ENCODE results near the gene INPP5F. TPM values are rescaled to one million over a fixed set of nuclear protein-coding genes. Genes with fewer than 3 reads are reported as not detected.

Gene INPP5F
- total and polyA plus RNA-seq, 9 of the 15 experiments (the other 6 are each of a cell fraction or from before 2014, with no cell fraction given), result 1.6 to 7.3 (median 6.0) TPM

DNA sequence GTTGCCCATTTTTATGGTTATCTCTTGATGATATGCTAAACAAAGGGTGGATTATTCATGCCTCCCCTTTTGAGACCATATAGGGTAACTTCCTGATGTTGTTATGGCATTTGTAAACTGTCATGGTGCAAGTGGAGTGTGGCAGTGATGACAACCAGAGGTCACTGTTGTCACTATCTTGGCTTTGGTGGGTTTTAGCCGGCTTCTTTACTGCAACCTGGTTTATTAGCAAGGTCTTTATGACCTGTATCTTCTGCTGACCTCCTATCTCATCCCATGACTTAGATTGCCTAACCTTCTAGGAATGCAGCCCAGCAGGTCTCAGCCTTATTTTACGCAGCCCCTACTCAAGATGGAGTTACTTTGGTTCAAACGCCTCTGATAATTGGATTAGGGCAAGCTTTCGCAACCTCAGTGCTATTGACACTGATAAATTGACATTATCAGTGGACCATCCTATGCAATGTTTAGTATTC lies 37.8 kb upstream of the INPP5F start (continued):
- TF ChIP-seq, protein P1, sequence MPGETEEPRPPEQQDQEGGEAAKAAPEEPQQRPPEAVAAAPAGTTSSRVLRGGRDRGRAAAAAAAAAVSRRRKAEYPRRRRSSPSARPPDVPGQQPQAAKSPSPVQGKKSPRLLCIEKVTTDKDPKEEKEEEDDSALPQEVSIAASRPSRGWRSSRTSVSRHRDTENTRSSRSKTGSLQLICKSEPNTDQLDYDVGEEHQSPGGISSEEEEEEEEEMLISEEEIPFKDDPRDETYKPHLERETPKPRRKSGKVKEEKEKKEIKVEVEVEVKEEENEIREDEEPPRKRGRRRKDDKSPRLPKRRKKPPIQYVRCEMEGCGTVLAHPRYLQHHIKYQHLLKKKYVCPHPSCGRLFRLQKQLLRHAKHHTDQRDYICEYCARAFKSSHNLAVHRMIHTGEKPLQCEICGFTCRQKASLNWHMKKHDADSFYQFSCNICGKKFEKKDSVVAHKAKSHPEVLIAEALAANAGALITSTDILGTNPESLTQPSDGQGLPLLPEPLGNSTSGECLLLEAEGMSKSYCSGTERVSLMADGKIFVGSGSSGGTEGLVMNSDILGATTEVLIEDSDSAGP (CRISPR knock-in tag; IDR thresholded peaks at IDR 0.05), result no peak
- TF ChIP-seq TBP (optimal IDR thresholded peaks at IDR 0.05; ENCODE audit: low read depth, low read length), result no peak
- TF ChIP-seq ID3 (CRISPR knock-in tag; IDR thresholded peaks at IDR 0.05), result no peak
- TF ChIP-seq ID3 (tag; IDR thresholded peaks at IDR 0.05), result peak; percentile 98
- peak; percentile 90 for TF ChIP-seq PTRF (tag; IDR thresholded peaks at IDR 0.05)
- TF ChIP-seq SMARCA4 (IDR thresholded peaks at IDR 0.05), result no peak
- peak; percentile 63; the same call in 1 of the 2 replicates for TF ChIP-seq NFE2L1 (tag; IDR thresholded peaks at IDR 0.05; ENCODE audit: borderline replicate concordance, low read depth)
- peak; percentile 92 for TF ChIP-seq PYGO2 (tag; IDR thresholded peaks at IDR 0.05)
- TF ChIP-seq SRF (CRISPR knock-in tag; IDR thresholded peaks at IDR 0.05), result peak; percentile 72 to 96; a peak in 3 of 4 replicates
- TF ChIP-seq BACH1 (tag; IDR thresholded peaks at IDR 0.05), result peak; percentile 85
- TF ChIP-seq ETV1 (tag; conservative IDR thresholded peaks at IDR 0.05; ENCODE audit: low read depth), result peak; percentile 66
- 0 out of 2 replicates have a peak, but pooled peaks have one; percentile 5 for TF ChIP-seq PKNOX1 (IDR thresholded peaks at IDR 0.05)
- TF ChIP-seq MEF2D (tag; conservative IDR thresholded peaks at IDR 0.05; ENCODE audit: low read depth), result peak; percentile 93
- TF ChIP-seq PHF20 (IDR thresholded peaks at IDR 0.05; ENCODE audit: partially characterized antibody), result no peak
- TF ChIP-seq ZNF507 (tag; conservative IDR thresholded peaks at IDR 0.05), result no peak
- peak; percentile 85; the same call in 1 of the 2 replicates for TF ChIP-seq CREB5 (CRISPR knock-in tag; IDR thresholded peaks at IDR 0.05)
- TF ChIP-seq, protein P2, sequence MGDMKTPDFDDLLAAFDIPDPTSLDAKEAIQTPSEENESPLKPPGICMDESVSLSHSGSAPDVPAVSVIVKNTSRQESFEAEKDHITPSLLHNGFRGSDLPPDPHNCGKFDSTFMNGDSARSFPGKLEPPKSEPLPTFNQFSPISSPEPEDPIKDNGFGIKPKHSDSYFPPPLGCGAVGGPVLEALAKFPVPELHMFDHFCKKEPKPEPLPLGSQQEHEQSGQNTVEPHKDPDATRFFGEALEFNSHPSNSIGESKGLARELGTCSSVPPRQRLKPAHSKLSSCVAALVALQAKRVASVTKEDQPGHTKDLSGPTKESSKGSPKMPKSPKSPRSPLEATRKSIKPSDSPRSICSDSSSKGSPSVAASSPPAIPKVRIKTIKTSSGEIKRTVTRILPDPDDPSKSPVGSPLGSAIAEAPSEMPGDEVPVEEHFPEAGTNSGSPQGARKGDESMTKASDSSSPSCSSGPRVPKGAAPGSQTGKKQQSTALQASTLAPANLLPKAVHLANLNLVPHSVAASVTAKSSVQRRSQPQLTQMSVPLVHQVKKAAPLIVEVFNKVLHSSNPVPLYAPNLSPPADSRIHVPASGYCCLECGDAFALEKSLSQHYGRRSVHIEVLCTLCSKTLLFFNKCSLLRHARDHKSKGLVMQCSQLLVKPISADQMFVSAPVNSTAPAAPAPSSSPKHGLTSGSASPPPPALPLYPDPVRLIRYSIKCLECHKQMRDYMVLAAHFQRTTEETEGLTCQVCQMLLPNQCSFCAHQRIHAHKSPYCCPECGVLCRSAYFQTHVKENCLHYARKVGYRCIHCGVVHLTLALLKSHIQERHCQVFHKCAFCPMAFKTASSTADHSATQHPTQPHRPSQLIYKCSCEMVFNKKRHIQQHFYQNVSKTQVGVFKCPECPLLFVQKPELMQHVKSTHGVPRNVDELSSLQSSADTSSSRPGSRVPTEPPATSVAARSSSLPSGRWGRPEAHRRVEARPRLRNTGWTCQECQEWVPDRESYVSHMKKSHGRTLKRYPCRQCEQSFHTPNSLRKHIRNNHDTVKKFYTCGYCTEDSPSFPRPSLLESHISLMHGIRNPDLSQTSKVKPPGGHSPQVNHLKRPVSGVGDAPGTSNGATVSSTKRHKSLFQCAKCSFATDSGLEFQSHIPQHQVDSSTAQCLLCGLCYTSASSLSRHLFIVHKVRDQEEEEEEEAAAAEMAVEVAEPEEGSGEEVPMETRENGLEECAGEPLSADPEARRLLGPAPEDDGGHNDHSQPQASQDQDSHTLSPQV (IDR thresholded peaks at IDR 0.05), result peak; percentile 89
- peak; percentile 74; the same call in 1 of the 2 replicates for TF ChIP-seq ELF4 (CRISPR knock-in tag; IDR thresholded peaks at IDR 0.05)

All from K562 (cell line).